A673 (cell line): ENCODE measurements around the gene MTAP. TPM values are rescaled to one million over a fixed set of nuclear protein-coding genes. Genes with fewer than 3 reads are reported as not detected.

Experiments
- BruUV-seq: library from RNA; stranded (reverse); fragments of 400-500 nt; replicated peaks from 2 replicates; lab custom pipeline; 2021; lab: Mats Ljungman, UMichigan
- CTCF ChIA-PET: fragments of 300-600 bp; sonication (Branson Sonifier 250); formaldehyde crosslinking; loops from one replicate; lab custom pipeline; 2022; ENCODE audit warnings: antibody characterized with exemption; lab: Charles Lee
- POLR2A ChIA-PET: fragments of 300-600 bp; sonication (Branson Sonifier 250); formaldehyde crosslinking; loops from one replicate; lab custom pipeline; 2022; ENCODE audit warnings: antibody characterized with exemption; ENCODE audit not compliant: low non-redundant PET; lab: Charles Lee
- DNase-seq: peaks from one replicate; pipeline ENCODE4 v3.0.0-alpha.2; 2015; ENCODE audit warnings: low spot score
- H3K27ac ChIP-seq: fragments of 200-600 bp; sonication (generic); 2 replicates; pipeline ENCODE4 v1.5.1; 2016; ENCODE audit warnings: mixed run types, low read depth, mild to moderate bottlenecking, mixed read lengths, antibody characterized with exemption, low read length; ENCODE audit not compliant: poor library complexity, severe bottlenecking
- H3K27me3 ChIP-seq: fragments of 200-600 bp; sonication (generic); replicated peaks from 2 replicates; pipeline ENCODE4 v1.6.1; 2017; ENCODE audit warnings: mixed run types, low read depth, mild to moderate bottlenecking, mixed read lengths, antibody characterized with exemption, low read length; ENCODE audit not compliant: insufficient read depth, poor library complexity
- H3K36me3 ChIP-seq: fragments of 200-600 bp; sonication (generic); 2 replicates; pipeline ENCODE4 v1.6.1; 2016; ENCODE audit warnings: mixed run types, mild to moderate bottlenecking, mixed read lengths, antibody characterized with exemption, low read length; ENCODE audit not compliant: insufficient read depth, poor library complexity, severe bottlenecking
- H3K4me1 ChIP-seq: fragments of 200-600 bp; sonication (generic); 2 replicates; pipeline ENCODE4 v1.6.1; 2017; ENCODE audit warnings: mixed run types, mild to moderate bottlenecking, mixed read lengths, antibody characterized with exemption, low read length; ENCODE audit not compliant: insufficient read depth, poor library complexity, severe bottlenecking
- H3K4me3 ChIP-seq: fragments of 200-600 bp; sonication (generic); 2 replicates; pipeline ENCODE4 v1.5.1; 2016; ENCODE audit warnings: low read depth, mixed run types, mild to moderate bottlenecking, mixed read lengths, low read length; ENCODE audit not compliant: poor library complexity, severe bottlenecking
- H3K9me3 ChIP-seq: fragments of 200-600 bp; sonication (generic); 2 replicates; pipeline ENCODE4 v1.6.1; 2016; ENCODE audit warnings: mixed run types, low read depth, mild to moderate bottlenecking, mixed read lengths, antibody characterized with exemption, low read length; ENCODE audit not compliant: poor library complexity, severe bottlenecking
- CTCF ChIP-seq: fragments of 300-800, 200-600 bp; sonication (generic); conservative IDR thresholded peaks from 2 replicates; pipeline ENCODE4 v1.5.1; 2017; ENCODE audit warnings: low read depth, mild to moderate bottlenecking, antibody characterized with exemption, low read length, moderate library complexity, mixed read lengths
- EZH2 ChIP-seq: fragments of 200-600 bp; sonication (generic); IDR thresholded peaks from 2 replicates; pipeline ENCODE4 v1.6.1; 2017; ENCODE audit warnings: borderline replicate concordance, low read depth, mild to moderate bottlenecking, mixed read lengths, antibody characterized with exemption, low read length; ENCODE audit not compliant: poor library complexity, severe bottlenecking
- intact Hi-C: fragments of 100-400 bp; cut with micrococcal nuclease; formaldehyde crosslinking; loops from one replicate; pipeline ENCODE4 v1.10.0; 2022; ENCODE audit not compliant: unreplicated experiment
- total RNA-seq: library from RNA; stranded (reverse); gene quantifications from 2 replicates; pipeline ENCODE4 v1.2.3, GENCODE V29; 2021

MTAP gene
- total RNA-seq, 1 experiment from 2014 or later, result 39.2 TPM

- no peak for TF ChIP-seq CTCF
- no peak for TF ChIP-seq EZH2
- BruUV-seq, result no TSS peak
- POLR2A ChIA-PET, result no interaction called here
- DNase-seq, result peak; percentile 7
- no peaks in the 10 kb centered on the region for H3K9me3 ChIP-seq
- CTCF ChIA-PET, result no interaction called here
- no peak overlapping the region for H3K27ac ChIP-seq
- intact Hi-C loops, result no loop called here
- H3K4me1 ChIP-seq, result no peaks in the 10 kb centered on the region
- no peaks in the 10 kb centered on the region for H3K36me3 ChIP-seq
- H3K4me3 ChIP-seq, result no peak overlapping the region
- H3K27me3 ChIP-seq, result no peaks in the 10 kb centered on the region
These were observed 70.3 kb downstream of the MTAP start for GRCh38 chr9:21872696-21873095.

- Histone ChIP-seq H3K27ac (no peak overlapping the region), H3K4me3 (no peak overlapping the region), H3K9me3 (no peaks in the 10 kb centered on the region), H3K4me1 (no peaks in the 10 kb centered on the region), H3K27me3 (no peaks in the 10 kb centered on the region), H3K36me3 (no peaks in the 10 kb centered on the region)
- TF ChIP-seq EZH2, result no peak
- no peak for TF ChIP-seq CTCF
- intact Hi-C loops, result no loop called here
- no TSS peak for BruUV-seq
- CTCF ChIA-PET, result no interaction called here
- peak; percentile 20 for DNase-seq
- POLR2A ChIA-PET, result no interaction called here
These were observed 71.2 kb downstream of the MTAP start for GRCh38 chr9:21873540-21874221.

- no TSS peak for BruUV-seq
- no peak overlapping the region for H3K4me3 ChIP-seq
- no peak overlapping the region for H3K27ac ChIP-seq
- ChIA-PET POLR2A (no interaction called here), CTCF (no interaction called here)
- H3K4me1 ChIP-seq, result no peaks in the 10 kb centered on the region
- TF ChIP-seq CTCF, result no peak
- TF ChIP-seq EZH2, result no peak
- no peak for DNase-seq
- intact Hi-C loops, result no loop called here
- H3K36me3 ChIP-seq, result no peaks in the 10 kb centered on the region
- no peaks in the 10 kb centered on the region for H3K27me3 ChIP-seq
- peaks cover 4% of the 10 kb centered on the region for H3K9me3 ChIP-seq
These were observed 73.5 kb downstream of the MTAP start for GRCh38 chr9:21875893-21876292.
